Dermis blood vessel endothelial cell (primary cell): ENCODE results near the gene DPP9. TPM values are rescaled to one million over a fixed set of nuclear protein-coding genes. Genes with fewer than 3 reads are reported as not detected.

Experiments used
- DNase-seq: peaks from one replicate; pipeline ENCODE4 v3.0.0; 2010
- total RNA-seq: library from RNA; depleted of rRNA; stranded (reverse); fragments of >200 nt; gene quantifications from 2 replicates; pipeline ENCODE4 v1.2.3, GENCODE V29; 2014

Gene DPP9
- total RNA-seq, 1 donor from 2014 or later, result 42.9 TPM

DNA sequence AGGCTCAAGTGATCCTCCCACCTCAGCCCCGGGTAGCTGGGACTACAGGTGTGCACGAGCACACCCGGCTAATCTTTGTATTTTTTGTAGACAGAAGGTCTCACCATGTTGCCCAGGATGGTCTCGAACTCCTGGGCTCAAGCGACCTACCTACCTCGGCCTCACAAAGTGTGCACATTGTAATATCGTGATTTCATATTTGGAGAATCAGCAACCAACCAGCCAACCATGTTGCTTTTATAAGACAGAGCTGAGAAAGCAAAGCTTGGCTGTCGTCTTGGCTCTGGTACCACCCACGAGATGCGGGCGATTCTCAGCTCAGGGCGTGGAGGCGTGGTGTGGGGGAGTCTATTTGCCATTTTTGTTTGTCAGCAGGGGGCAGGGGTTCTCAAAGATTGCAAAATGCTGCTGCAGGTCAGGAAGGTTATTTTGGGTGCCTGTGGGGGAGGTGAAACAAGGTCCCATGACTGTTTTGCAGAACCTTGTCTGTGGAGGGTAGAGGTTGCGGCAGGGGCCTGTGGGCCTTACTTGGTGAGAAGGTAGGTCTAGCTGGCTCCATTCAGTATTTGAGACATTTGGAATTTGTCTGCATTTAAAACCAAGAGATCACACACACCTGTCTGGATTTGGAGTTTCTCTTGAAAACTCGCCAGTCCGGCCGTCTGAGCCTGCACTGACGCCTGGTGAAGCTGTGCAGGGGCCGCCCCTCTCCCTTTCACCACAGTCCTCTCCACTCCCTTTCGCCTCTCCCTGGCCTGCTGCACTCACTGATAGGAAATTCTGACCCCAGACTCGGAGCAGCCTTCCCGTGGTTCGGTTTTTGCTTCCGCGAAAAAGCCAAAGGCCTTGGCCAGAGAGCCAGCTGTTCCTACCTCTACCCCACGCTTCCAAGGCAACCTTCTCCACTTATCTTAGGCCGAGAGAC is 68.9 kb downstream of the DPP9 start:
- DNase-seq, result no peak

DNA sequence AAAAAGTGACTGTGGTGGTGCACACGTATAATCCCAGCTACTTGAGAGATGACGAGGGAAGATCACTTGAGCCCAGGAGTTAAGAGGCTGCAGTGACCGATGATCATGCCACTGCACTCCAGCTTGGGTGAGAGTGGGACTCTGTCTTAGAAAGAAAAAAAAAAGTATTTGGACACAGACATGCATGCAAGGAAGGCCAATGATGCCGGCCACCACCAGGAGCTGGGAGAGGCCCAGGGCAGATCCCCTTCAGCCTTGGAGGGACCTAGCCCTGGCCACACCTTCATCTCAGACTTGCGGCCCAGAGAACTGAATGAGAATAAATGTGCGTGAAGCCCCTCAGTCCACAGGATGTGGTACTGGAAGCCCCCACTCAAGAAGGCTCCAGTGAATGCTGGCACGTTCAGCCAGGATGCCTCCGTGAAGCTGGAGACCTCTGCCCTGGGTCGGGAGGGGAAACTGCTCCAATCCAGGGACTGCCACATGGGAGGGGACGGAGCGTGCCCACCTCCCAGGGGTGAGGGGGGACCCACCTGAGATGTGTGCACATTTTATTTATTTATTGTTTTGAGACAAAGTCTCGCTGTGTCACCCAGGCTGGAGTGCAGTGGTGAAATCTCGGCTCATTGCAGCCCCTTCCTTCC is 69.7 kb downstream of the DPP9 start:
- DNase-seq, result no peak

DNA sequence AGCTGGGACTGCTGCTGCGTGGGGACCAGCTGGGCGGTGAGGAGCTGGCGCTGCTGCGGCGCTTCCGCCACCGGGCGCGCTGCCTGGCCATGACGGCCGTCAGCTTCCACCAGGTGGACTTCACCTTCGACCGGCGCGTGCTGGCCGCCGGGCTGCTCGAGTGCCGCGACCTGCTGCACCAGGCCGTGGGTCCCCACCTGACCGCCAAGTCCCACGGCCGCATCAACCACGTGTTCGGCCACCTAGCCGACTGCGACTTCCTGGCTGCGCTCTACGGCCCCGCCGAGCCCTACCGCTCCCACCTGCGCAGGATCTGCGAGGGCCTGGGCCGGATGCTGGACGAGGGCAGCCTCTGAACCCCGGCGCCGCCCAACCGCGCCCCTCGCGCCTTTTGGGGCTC is 71.6 kb downstream of the DPP9 start:
- DNase-seq, result no peak

DNA sequence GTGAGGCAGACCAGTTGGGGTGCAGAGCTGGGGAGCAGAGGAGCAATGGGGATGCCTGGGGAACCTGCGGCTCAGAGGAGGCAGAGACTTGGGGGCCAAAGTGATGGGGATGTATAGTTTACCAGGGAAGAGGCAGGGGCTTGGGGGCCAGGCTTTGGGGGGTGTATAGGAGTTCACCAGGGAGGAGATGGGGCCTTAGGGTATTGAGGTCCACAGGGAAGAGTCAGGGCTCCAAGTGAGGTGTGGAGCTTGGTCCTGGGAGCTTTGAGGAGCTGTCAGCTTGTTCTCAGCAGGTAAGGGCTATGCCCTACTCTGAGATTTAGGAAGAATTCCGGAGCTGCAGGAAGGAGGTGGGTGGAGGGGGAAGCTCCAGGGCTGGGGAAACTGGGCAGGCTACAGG is 73.5 kb downstream of the DPP9 start:
- no peak for DNase-seq

DNA sequence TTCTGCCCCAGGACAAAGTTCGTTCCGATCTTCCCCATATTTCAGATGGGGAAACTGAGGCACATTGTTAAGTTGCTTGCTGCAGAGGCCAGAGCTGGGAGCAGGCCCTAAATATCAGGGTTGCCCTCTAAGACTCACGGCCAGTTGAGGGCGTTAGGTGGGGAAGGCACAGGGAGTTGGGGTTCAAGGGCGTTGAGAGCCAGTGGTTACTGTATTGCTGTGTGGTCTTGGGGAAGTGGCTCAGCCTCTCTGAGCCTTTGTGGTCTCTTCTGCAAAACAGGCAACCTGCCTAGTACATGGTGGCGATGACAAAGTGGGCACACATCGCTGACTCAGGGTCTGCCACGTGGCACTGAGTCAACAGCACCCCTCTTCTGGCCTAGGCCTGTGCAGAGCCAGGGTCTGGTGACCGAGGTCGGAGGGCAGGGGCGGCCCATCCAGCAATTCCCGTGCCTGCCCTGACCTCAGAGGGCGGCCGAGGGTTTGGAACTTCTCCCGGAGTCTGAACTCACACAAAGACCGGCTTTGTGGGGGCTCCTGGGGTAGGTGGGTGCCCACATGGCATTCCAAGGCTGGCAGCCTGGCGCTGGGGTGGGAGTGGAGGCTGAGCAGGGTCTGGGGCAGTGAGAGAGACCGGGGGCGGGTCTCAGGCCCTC is 74.1 kb downstream of the DPP9 start:
- no peak for DNase-seq

DNA sequence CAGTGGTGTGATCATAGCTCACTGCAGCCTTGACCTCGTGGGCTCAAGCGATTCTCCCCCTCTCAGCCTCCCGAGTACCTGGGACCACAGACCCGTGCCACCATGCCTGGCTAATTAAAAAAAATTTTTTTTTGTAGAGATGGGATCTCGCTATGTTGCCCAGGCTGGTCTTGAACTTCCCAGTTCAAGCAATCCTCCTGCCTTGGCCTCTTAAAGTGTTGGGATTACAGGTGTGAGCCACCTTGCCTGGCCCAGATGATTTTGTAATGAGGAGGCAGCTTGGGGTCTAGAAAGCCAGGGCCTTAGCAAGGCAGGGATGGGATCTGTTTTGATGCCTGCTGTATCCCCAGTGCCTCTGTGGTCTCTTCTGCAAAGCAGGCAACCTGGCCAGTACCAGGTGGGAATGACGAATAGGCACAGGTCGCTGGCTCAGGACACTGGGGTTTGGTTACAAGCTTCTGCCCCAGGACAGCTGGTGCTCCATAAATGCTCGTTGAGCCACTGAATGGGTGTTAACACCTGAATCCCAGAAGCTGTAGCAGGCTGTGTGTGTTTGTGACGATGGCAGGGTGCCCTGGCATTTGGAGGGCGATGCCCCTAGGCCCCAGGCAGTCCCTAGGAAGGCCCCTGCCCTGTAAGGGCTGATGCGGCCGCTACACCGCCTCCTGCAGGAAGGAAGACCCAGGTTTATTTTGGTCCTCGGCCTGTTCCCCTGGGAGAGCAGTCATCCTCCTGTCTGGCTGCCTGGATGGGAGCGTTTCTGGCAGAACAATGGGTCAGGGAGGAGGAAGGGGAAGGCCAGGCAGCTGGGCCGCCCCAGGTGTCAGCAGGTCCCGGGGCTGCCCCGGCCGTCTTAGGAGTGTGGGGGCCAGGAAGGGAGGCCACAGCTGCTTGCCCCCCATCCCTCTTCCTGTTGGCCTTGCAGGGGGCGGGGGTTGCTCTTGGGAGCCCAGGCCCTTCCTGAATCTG is 75.7 kb downstream of the DPP9 start:
- DNase-seq, result peak; percentile 97

DNA sequence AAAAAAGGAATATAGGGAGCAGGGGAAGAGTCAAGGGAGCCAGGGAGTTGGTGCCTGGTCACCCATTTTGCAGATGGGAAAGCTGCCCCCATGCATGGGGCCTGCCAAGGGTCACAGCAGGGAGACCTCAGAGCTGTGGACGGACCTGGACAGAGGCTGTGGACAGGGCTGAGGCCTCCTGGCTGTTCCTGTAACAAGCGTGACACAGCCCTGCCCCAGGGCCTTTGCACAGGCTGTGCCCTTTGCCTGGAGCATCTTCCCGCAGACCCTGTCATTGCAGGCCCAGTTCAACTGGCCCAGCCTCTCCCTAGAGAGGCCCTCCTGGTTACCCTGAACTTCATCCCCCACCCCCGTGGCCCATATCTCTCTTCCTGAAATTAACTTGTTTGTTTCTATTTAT is 77.9 kb downstream of the DPP9 start:
- no peak for DNase-seq

DNA sequence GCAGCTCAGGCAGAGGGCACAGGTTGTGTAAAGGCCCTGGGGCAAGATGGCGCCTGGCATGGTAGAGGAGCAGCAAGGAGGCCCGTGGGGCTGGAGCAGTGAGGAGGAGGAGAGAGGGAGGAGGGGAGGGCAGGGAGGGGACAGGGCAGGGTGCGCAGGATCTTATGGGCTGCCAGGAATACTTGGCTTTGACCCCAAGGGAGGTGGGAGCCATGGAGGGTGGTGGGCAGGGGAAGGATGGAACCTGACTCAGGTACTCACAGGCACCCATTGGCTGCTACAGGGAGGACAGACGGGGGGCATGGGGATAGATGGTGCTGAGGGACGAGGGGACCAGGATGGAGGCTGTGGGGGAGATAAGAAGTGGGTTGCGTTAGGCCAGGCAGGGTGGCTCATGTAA is 81.0 kb downstream of the DPP9 start:
- DNase-seq, result no peak

DNA sequence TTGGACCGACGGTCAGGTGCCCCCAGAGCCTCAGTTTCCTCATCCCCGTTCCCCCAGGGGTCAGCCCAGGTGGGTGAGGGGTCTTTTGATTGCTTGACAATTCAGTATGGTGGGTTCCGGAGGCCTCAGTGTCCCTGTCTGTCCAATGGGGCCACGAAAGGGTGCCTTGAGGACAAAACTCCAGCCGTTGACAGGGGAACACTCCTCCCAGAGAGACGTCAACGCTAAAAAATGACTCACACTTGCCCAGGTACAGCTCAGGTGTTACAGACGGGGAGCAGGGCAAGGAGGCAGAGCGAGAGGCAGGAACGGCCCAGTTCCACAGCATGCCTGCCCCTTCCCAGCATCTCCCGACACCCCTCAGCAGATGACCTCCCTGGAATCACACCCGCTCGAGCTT is 82.5 kb downstream of the DPP9 start:
- no peak for DNase-seq

DNA sequence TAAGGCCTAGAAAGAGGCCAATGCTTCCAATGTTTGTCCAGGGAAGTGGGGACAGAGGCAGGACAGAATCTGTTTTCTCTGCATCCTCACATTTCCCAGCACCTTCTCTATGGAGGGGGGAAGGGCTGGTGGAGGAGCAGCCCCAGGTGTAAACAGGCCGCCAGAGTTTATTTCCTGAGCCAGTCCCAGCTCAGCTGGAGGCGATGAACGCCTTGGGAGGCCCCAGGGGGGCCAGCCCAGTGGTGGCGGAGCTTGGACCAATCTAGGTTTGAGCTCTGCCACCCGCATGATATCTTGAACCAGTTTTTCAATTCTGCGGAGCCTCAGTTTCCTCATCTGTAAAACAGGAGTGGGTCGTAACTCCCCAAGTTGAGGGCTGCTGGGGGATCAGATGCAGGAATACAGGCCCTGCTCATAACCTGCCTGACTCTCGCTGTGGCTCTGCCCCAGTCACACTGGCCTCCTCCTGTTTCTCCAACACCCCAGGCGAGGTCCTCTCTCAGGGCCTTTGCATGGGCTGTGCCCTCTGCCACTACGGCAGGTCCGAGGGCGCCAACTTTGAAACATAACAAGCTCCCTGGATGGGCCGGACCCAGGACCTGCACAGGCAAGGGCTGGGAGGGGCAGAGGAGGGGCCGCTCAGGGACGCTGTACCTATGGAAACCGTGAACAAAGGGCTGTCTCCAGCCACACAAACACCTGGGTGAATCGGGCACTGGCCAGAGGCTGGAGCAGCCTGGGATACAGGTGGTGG is 83.2 kb downstream of the DPP9 start:
- no peak for DNase-seq

DNA sequence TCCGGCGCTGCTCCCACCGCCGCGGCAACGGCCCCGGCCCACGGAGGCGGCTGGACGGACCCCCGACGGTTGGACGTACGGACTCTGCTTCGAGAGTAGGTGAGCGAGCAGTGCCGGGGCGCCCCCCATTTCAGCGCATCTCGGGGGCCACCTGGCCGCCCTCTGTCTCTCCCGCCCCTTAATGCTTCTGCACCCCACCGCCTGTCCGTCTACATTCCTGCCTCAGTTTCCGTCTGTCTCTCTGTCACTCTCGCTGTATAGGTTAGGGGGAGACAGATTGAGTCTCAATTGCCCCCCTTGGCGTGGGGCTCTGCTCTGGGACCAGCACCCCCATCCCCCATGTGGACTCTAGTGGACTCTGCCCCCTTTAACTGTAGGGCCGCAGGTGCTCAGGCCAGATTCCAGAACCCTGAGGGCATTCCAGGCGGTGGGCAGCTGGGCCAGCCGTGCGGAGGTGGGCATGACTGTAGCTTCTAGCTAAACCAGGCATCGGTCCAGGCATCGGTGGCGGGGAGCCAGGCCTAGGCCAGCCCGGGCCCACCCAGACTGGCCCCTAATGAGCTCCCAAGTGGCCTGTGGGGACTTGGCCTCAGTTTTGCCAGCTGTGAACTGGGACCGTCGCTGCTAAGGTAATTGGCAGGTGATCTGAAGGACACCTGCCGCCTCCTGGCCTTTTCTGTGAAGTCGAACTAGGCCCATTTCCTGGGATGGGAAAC is 84.0 kb downstream of the DPP9 start:
- DNase-seq, result peak; percentile 40

DNA sequence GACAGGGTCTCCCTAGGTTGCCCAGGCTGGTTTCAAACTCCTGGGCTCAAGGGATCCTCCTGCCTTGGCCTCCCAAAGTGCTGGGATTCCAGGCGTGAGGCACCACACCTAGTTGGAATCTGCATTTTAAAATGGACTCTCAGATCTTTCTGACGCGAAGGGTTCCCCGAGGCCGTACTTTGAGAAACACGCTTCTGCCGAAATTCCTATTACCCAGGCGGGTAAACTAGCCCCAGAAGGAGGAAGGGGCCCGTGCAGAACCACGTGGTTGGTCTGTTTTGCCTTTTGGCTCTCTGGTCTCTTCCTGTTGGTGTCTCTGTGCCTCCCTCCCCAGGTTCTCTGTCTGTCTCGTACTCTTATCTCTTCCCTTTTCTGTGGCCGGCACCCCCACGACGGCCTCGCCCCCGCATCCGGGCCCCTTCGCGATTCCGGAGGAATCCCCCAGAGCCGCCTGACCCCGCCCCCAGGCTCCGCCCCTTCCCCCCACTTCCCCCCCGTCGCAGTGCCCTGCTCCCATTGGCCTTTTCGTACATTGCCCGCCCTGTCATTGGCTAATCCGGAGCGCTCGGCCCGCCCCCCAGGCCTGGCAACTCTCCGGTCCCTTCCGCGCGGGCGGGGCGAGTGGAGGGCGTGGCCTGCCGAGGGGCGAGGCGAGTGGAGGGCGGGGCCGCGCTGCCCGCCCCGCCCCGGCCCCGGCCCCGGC is 84.7 kb downstream of the DPP9 start, which contains the start of gene TNFAIP8L1:
Gene TNFAIP8L1, plus strand, starts transcription at position 689 of the 703 bp plus-strand sequence. CDS start 12,354 bp downstream, outside the sequence.
- peak; percentile 98 for DNase-seq

DNA sequence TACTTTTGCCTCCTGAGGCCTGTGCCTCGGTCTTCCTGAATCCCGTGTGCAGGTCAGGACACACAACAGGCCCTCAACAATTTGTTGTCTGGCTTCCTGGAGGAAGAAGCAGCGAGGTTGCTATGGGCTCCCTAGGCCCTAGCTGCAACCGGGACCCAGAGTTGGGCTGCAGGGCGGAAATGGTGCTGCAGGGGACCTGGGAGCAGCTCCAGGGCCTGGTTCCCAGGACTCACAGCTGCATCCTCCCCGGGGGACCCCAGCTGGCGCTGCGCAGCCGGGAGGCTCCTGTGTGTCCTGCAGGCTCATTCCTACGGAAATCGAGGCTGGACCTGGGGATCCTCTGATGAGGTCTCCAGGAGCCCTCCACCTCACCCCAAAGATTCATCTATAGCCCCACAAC is 85.3 kb downstream of the DPP9 start:
- peak; percentile 87 for DNase-seq

DNA sequence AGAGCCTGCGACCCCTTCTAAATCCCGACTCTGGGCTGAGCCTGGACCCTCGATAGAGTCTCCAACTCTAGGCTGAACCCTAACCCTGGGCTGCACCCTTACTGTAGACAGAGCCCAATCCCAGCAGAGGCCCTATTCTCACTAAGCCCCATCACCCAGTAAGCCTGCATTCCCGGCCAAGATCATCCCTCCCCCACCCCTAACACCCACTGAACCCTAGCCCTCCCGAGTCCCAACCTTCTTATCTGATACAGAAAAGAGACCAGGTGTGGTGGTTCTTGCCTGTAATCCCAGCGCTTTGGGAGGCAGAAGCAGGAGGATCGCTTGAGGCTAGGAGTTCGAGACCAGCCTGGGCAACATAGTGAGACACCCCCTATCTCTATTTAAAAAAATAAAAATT is 86.9 kb downstream of the DPP9 start:
- DNase-seq, result no peak

DNA sequence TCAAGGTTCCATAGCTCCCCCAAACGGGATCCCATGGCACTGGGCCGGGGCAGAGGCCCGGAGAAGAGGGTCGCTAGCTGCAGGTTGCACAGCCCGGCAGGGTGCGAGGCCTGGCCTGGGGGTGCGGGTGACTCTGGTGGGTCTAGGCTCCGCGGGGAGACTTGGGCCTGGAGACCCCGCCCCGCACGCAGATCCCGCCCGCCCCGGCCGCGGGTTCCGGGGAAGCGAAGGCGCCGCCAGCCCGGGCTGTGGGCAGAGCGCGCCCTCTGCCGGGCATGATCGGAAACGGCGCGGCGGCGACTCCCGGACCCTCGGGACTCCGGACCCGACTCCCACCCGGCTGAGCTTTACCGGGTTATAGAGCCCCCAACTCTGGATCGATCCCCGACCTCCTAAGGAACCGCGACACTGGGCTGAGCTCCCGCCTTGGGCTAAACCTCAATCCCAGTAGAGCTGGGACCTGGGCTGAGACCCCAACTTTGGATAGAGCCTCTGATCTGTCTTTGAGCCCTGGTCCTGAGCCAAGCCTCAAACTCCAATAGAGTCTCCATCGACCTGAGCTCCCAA is 87.4 kb downstream of the DPP9 start:
- peak; percentile 73 for DNase-seq

DNA sequence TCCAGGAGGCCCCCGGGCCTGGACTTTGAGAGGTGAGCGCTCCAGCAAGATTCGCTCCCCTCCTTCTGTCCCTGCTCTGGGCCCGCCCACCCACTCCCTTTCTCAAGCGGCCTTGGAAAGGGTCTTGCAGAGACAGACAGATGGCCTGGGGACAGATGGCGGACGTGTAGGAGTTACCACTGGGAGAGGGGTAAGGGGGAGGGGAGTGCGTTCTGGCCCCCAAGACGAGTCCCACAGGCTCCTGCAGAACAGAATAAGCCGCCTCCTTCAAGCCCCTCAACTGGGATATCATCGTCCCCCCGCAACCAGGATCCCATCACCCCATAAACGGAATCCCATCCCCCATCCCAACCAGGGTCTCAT is 87.9 kb downstream of the DPP9 start:
- no peak for DNase-seq

DNA sequence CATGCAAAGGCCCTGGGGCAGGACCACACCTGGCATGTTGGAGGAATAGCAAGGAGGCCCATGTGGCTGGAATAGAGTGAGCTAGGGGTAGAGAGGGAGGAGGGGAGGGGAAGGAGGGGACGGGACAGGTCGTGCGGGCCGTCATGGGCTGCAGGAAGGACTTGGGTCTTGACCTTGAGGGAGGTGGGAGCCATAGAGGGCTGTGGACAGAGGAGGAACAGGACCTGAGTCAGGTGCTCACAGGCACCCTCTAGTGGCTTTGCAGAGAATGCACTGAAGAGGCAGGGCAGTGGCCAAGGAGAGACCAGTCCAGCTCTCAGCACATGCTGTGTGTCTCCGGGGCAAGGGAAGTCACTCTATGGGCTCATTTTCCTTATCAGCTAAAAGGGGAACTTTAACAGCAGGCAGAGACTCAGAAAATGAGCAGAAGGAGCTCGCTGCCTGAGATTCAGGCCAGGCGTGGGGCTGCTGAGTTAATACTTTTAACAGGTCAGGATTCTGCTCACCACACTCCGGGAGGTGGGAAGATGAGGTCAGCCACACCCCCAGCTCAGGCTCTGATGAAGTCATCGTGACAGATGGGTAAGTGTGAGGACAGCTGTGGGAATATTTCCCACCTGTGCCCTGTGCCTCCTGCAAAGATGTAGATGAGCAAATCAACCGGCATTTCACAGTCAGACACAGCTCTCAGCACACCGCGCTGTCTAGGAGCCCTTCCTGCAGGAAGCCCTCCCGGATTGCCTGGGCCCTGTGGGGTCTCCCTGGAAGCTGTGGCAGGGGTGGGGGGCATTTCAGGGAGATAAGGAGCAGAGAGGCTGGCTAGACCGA is 90.3 kb downstream of the DPP9 start:
- peak; percentile 90 for DNase-seq
